Skeletal muscle tissue (tissue), 4 donors: ENCODE results near the gene CLINT1. TPM values are rescaled to one million over a fixed set of nuclear protein-coding genes. Genes with fewer than 3 reads are reported as not detected.

Source experiments
- H3K27ac ChIP-seq: one replicate; pipeline ENCODE4 v1.7.0; 2013; ENCODE audit warnings: mild to moderate bottlenecking, low read depth, low read length, inconsistent platforms
- H3K27me3 ChIP-seq, 3 donors: one replicate each; pipeline ENCODE4 v1.7.0; 2013; ENCODE audit warnings: low read length in 3 of 3; ENCODE audit not compliant: control insufficient read depth in 3 of 3, insufficient read depth in 3 of 3
- H3K36me3 ChIP-seq, 3 donors: one replicate each; pipeline ENCODE4 v1.7.0; 2013; ENCODE audit warnings: low read length in 3 of 3; ENCODE audit not compliant: control insufficient read depth in 3 of 3, insufficient read depth in 3 of 3
- H3K4me1 ChIP-seq, 3 donors: one replicate each; pipeline ENCODE4 v1.7.0; 2013; ENCODE audit warnings: low read length in 3 of 3, mild to moderate bottlenecking in 3 of 3; ENCODE audit not compliant: control insufficient read depth in 3 of 3, insufficient read depth in 3 of 3
- H3K4me3 ChIP-seq, 3 donors: one replicate each; pipeline ENCODE4 v1.7.0; 2013; ENCODE audit warnings: low read length in 3 of 3
- H3K9ac ChIP-seq, 3 donors: one replicate each; pipeline ENCODE4 v1.7.0; 2013; ENCODE audit warnings: low read length in 3 of 3, mild to moderate bottlenecking in 3 of 3, moderate library complexity in 2 of 3, low read depth in 1 of 3
- H3K9me3 ChIP-seq, 3 donors: one replicate each; pipeline ENCODE4 v1.7.0; 2013; ENCODE audit warnings: low read length in 3 of 3; ENCODE audit not compliant: control insufficient read depth in 3 of 3
- total RNA-seq: library from RNA; depleted of rRNA; stranded (reverse); fragments of >200 nt; gene quantifications from one replicate; pipeline ENCODE4 v1.2.3, GENCODE V29; 2014
- donor health status: Osteomylitis.

CLINT1 gene
- total RNA-seq, 1 donor from 2014 or later: 53.2 TPM

DNA sequence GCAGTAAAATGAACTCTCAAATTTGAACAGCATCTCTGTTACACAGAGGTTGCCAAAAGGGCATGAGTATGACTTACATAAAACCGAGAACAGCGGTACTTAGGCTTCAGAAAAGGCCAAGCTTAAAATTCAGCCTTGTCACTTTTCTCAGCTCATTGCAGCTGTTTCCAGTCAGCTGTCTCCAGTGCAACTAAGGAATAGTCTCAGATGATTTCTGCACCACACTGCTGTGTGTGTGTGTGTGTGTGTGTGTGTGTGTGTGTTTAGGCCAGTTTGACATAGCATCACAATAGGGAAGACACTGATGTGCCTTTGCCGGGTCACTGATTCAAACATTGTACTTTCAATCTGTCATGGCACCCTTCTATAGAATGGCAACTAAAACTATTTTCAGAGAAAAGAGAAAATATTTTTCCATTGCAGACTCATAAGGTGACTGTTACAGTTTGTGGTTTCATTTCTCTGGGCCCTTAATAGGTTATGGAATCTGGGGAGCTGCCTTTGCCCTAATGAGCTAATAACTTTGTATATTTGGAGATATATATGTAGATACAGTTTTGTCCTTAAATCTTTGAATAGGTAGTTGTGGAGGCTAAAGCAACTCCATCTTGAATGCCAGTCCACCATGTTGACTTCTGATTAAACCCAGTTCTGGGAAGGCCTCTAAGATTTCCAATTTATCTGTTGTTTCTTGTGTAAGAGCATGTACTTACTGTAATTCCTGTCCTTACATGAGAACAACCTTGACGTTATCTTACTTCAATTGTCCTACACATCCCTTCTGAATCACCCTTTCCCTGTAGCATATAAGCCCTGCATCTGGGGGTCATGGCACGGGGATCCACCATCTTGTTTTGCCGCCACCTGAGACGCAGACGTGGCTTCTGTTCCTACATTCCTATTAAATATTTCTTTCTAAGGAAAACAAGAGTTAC is 110.9 kb downstream of the CLINT1 start:
- H3K9me3 ChIP-seq: no peaks in the 10 kb centered on the region
- no peak overlapping the region for H3K27ac ChIP-seq
- peaks cover 0 to 1% (median 0%) of the 10 kb centered on the region in 3 donors for H3K36me3 ChIP-seq
- H3K4me3 ChIP-seq: no peak overlapping the region
- peaks cover 13 to 17% (median 13%) of the 10 kb centered on the region in 3 donors for H3K4me1 ChIP-seq
- no peak overlapping the region for H3K9ac ChIP-seq
- H3K27me3 ChIP-seq: no peaks in the 10 kb centered on the region

DNA sequence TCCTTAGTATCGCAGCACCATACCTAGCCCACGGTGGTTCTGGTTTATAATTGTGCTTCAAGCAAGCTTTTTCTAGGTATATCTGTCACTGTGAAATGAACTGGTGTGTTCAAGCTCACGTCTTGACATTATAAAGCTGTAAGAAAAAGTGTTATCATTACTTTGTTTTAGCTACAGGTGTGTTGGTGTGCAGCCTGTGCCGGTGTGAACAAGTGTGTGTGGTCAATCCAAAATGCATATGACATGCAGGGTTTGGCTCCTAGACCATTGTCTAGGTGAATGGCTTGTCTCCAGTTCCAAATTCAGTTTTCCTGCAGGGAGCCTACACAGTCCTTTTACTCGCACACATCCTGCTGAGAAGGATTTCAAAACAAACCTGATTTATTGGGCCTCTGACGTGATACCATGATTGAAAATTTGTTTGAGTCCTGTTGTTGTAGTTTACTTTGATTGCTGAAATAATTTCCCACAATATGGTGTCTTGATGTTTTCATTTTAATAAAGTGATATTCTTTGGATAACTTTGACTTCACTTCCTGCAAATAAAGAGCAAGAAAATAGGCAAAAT is 111.7 kb downstream of the CLINT1 start:
- no peaks in the 10 kb centered on the region for H3K36me3 ChIP-seq
- no peak overlapping the region for H3K27ac ChIP-seq
- no peak overlapping the region for H3K9ac ChIP-seq
- H3K9me3 ChIP-seq: no peaks in the 10 kb centered on the region
- peaks cover 13 to 19% (median 14%) of the 10 kb centered on the region in 3 donors for H3K4me1 ChIP-seq
- H3K27me3 ChIP-seq: no peaks in the 10 kb centered on the region
- H3K4me3 ChIP-seq: no peak overlapping the region

DNA sequence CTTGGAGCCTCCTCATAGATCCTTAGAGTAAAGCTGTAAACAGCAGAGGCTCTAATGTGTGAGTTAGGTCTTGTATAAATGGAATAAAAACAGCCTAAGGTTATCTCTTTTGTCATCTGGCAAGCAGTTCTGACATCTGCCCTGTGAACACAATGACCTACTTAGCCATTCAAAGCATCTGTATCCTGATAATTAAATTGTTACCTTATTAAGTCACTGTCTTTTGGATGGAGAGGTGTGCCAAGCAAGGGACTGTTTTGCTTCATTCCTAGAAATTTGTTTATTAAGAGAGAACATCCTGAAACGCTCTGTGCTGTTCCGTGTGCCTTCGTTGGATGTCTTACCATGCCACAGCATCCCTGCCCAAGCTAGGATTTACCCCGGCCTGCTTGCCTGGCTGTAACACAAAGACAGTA is 113.9 kb downstream of the CLINT1 start:
- no peak overlapping the region for H3K27ac ChIP-seq
- peak overlapping the region in 2 of 3 donors; percentile 73 to 78 for H3K9ac ChIP-seq
- no peaks in the 10 kb centered on the region for H3K27me3 ChIP-seq
- H3K9me3 ChIP-seq: no peaks in the 10 kb centered on the region
- no peaks in the 10 kb centered on the region for H3K36me3 ChIP-seq
- H3K4me1 ChIP-seq: peaks cover 13 to 19% (median 14%) of the 10 kb centered on the region in 3 donors
- H3K4me3 ChIP-seq: peak overlapping the region in 1 of 3 donors; percentile 68

DNA sequence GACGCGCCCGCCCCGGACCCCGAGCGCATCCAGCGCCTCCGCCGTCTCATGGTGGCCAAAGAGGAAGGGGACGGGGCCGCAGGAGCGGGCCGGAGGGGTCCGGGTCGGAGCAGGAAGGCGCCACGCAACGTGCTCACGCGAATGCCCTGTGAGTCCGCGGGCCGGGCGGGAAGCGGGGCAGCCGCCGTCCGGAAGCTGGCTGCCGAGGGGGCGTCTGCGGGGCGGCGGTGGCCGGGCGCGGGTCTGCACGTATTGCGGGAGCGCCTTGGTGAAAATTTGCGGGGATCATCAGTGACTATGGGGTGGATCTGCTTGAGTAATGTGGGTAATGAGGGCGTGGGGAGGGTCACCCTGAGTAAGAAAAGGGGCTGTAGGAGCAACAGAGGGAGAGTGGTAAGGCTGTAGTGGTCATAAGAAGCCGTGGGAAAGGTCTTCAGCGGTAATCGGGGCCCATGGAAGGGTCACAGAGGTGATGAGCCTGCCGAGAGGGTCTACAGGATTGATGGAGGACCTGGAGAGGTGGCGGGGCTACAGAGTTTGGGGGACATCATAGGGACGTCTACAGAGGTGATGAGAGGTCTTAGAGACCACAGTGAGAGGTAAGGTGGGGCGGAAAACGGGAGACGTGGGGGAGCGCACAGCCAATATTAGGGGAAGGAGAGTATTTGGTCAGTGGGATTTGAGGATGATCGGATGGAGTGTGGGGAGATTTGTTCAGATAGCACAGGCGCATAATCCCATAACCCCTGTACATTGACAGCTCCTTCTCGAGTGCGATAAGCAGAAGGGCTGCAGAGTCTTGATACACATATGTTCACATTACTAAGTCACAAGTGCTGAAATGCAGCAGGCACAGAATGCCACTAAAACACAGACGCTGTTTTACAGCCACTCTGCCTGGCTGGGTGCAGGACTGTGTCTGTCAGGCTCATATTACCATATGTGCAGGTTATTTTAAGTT is 114.6 kb downstream of the CLINT1 start:
- H3K4me1 ChIP-seq: peaks cover 13 to 19% (median 14%) of the 10 kb centered on the region in 3 donors
- H3K9me3 ChIP-seq: no peaks in the 10 kb centered on the region
- peak overlapping the region; percentile 68 to 87 (median 77) for H3K4me3 ChIP-seq
- peaks cover 2 to 5% (median 2%) of the 10 kb centered on the region in 3 donors for H3K36me3 ChIP-seq
- peak overlapping the region; percentile 73 to 78 (median 78) for H3K9ac ChIP-seq
- H3K27ac ChIP-seq: no peak overlapping the region
- no peaks in the 10 kb centered on the region for H3K27me3 ChIP-seq

DNA sequence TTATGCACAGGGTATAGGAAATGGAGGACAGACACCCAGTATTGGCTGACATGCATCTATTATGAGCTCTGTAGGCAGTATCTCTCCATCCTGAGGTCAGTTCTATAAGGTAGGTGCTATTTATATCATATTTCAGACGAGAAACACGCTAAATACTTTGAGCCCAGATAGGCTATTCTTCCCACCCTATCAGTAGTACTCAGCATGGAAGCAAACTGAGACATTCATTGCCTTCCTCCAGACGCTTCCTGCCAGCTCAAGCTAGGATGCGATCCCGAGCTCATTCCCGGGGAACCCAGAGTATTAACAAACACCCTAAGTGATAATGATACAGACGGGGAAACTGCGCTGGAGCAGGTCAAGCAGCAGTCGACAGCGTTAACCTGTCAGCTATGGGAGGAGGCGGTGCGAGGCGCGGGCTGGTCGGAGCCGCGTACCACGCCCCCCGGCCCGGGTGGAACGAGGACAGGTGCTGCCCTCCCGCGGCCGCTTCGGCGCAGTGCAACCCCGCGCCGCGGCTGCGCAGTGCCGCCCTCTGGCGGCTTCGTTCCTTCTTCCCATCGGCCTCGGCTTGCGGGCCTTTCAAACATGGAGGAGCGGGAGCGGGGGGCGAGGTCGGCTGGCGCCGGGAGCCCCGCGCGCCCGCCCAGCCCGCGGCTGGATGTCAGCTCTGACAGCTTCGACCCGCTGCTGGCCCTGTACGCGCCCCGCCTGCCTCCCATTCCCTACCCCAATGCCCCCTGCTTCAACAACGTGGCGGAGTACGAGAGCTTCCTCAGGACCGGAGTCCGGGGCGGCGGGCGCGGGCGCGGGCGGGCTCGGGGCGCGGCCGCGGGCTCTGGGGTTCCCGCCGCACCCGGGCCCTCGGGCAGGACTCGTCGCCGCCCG is 115.5 kb downstream of the CLINT1 start, which contains the start of gene LSM11:
Gene LSM11 (plus strand): TSS at position 550 of the 888 bp plus-strand sequence. CDS start 39 bp downstream, at position 589.
- no peaks in the 10 kb centered on the region for H3K27me3 ChIP-seq
- H3K36me3 ChIP-seq: peaks cover 4 to 7% (median 5%) of the 10 kb centered on the region in 3 donors
- H3K9me3 ChIP-seq: no peaks in the 10 kb centered on the region
- H3K4me3 ChIP-seq: peak within 1 kb of the TSS; percentile 68 to 87 (median 80)
- peaks cover 13 to 19% (median 14%) of the 10 kb centered on the region in 3 donors for H3K4me1 ChIP-seq
- no peak within 1 kb of the TSS for H3K27ac ChIP-seq
- H3K9ac ChIP-seq: peak within 1 kb of the TSS; percentile 73 to 78 (median 78)

DNA sequence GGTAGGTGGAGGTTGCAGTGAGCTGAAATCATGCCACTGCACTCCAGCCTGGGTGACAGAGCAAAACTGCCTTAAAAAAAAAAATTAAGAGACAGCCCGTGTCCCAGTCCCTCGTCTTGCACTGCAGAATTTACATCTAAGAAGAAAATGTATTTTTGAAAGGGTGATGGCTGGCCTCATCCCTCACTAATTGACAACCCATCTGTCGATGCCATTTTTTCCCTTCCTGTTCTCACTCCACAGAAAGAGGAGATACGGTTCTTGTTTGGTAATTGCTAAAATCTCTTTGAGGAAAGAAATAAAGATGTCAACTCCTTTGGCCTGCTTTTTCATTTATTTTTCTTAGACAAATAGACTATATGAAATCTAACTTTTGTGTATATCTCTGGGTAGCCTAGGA is 117.8 kb downstream of the CLINT1 start:
- Histone ChIP-seq H3K4me1 (peaks cover 13 to 19% (median 14%) of the 10 kb centered on the region in 3 donors), H3K9me3 (no peaks in the 10 kb centered on the region), H3K4me3 (no peak overlapping the region), H3K27ac (no peak overlapping the region), H3K36me3 (peaks cover 4 to 14% (median 11%) of the 10 kb centered on the region in 3 donors), H3K9ac (no peak overlapping the region), H3K27me3 (no peaks in the 10 kb centered on the region)

DNA sequence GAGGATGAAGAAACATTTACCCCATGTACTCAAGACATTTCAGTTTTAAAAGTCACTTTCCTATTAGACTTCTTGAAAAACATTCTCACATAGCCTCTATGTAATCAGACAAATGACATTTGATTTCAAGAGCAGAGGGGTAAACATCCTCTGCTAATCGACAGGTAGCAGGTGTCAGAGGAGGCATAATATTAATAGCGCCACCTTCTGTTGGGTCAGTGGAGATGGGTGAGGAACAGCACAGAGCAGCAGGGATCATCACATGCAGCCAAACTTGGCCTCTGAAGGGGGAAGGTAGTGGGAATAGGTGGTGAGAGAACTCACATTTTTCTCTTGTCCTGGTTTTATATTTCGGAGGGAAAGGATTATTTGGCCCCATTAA is 118.7 kb downstream of the CLINT1 start:
- H3K9ac ChIP-seq: no peak overlapping the region
- H3K4me1 ChIP-seq: peaks cover 13 to 17% (median 14%) of the 10 kb centered on the region in 3 donors
- no peaks in the 10 kb centered on the region for H3K27me3 ChIP-seq
- H3K9me3 ChIP-seq: no peaks in the 10 kb centered on the region
- H3K27ac ChIP-seq: no peak overlapping the region
- peaks cover 10 to 18% (median 14%) of the 10 kb centered on the region in 3 donors for H3K36me3 ChIP-seq
- H3K4me3 ChIP-seq: no peak overlapping the region

DNA sequence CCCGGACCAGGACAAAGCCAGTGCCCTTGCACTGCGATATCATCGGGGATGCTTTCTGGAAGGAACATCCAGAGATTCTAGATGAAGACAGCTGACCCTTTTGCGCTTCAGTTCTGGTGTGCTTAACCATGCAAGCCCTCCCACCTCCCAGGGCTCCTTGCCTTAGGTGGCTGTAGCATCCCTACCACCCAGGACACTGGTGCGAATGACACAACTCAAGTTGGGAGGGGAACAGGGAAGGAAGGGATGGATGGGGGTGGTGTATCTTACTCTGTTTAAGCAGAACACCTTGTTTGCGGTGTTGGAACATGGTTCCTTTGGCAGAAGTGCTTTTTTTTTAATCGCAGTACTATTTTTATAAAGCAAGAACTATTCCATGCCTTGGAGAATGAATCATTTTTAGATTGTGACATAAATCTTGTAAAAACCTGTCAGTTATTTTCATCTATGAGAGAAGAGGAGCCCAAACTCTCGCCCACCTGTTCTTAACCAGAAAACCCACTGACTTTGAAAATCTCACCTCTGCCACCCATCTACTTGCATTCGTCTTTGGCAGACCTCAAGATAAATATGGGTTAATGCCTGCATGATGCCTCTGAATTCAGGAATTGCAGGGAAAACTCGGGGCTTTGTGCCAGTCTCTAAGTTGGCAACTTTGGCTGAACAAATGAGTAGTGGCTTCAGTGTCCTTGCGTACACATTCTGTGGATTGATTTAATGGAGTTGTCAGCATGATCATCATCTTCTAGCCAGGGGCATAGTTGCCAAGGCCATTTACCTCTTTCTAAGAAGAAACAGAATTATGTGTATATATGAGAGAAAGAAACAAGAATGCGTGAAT is 119.3 kb downstream of the CLINT1 start:
- no peak overlapping the region for H3K4me3 ChIP-seq
- no peak overlapping the region for H3K9ac ChIP-seq
- peaks cover 12 to 20% (median 15%) of the 10 kb centered on the region in 3 donors for H3K36me3 ChIP-seq
- no peak overlapping the region for H3K27ac ChIP-seq
- no peaks in the 10 kb centered on the region for H3K9me3 ChIP-seq
- H3K4me1 ChIP-seq: peaks cover 9 to 12% (median 9%) of the 10 kb centered on the region in 3 donors
- H3K27me3 ChIP-seq: no peaks in the 10 kb centered on the region
